ENCODE measurements around the gene TMEM269.

GRCh38 chr1:42741706-42742105, 43.1 kb upstream of the TMEM269 start:
- TF ChIP-seq CTCF (IDR thresholded peaks at IDR 0.05; ENCODE audit: insufficient read depth, low read length, poor library complexity, severe bottlenecking) (no peak), EZH2phosphoT487 (conservative IDR thresholded peaks at IDR 0.05; ENCODE audit: low read length) (no peak)
